ENCODE results near the gene NR1H2. TPM values are rescaled to one million over a fixed set of nuclear protein-coding genes. Genes with fewer than 3 reads are reported as not detected.

Gene NR1H2
- total and polyA plus RNA-seq, 8 donors = 47.4 to 241 (median 68.0) TPM

- H3K27me3 ChIP-seq = peaks cover 0 to 7% (median 0%) of the 10 kb centered on the region in 3 donors
- DNase-seq = peak; percentile 81 to 86
- no peaks in the 10 kb centered on the region for H3K9me3 ChIP-seq
- intact Hi-C loops (cut with DNase I; ENCODE audit: low total_unique reads) = no loop called here
- H3K36me3 ChIP-seq = no peaks in the 10 kb centered on the region
- 9 to 16% (median 13%) methylated on average over 42 to 54 of the region's 54 CpGs for WGBS, 5 donors
- H3K27ac ChIP-seq = peak overlapping the region; percentile 65 to 91 (median 81)
- peak overlapping the region; percentile 46 to 48 (median 47) for H3K4me3 ChIP-seq
- H3K4me1 ChIP-seq = peaks cover 0 to 21% (median 10%) of the 10 kb centered on the region in 4 donors
- peak in 1 of 3 donors; percentile 20 for TF ChIP-seq POLR2AphosphoS5 (IDR thresholded peaks at IDR 0.05)
- TF ChIP-seq EP300 (IDR thresholded peaks at IDR 0.05) = no peak
- TF ChIP-seq CTCF (IDR thresholded peaks at IDR 0.05) = peak in 6 of 7 experiments; percentile 18 to 96 (median 83)
Observed at GRCh38 chr19:50357178-50358100, 18.8 kb upstream of the NR1H2 start.

- Histone ChIP-seq H3K27me3 (peaks cover 0 to 7% (median 0%) of the 10 kb centered on the region in 3 donors), H3K36me3 (no peaks in the 10 kb centered on the region), H3K27ac (peak overlapping the region in 4 of 5 donors; percentile 81 to 91 (median 83)), H3K9me3 (no peaks in the 10 kb centered on the region), H3K4me3 (peak overlapping the region; percentile 46 to 48 (median 47)), H3K4me1 (peaks cover 0 to 21% (median 10%) of the 10 kb centered on the region in 4 donors)
- 34 to 49% (median 40%) methylated on average over 31 to 54 of the region's 54 CpGs for WGBS, 5 donors
- DNase-seq = peak; percentile 58 to 90
- intact Hi-C loops (cut with DNase I; ENCODE audit: low total_unique reads) = no loop called here
- TF ChIP-seq EP300 (IDR thresholded peaks at IDR 0.05) (no peak), POLR2AphosphoS5 (IDR thresholded peaks at IDR 0.05) (peak; percentile 14 to 71 (median 58)), POLR2A (IDR thresholded peaks at IDR 0.05) (peak in 1 of 4 donors; percentile 13), CTCF (IDR thresholded peaks at IDR 0.05) (no peak)
Observed at GRCh38 chr19:50358483-50359327, 17.6 kb upstream of the NR1H2 start.

GRCh38 chr19:50359328-50359818, 16.9 kb upstream of the NR1H2 start:
- no peak for TF ChIP-seq POLR2AphosphoS5 (IDR thresholded peaks at IDR 0.05)
- TF ChIP-seq EP300 (IDR thresholded peaks at IDR 0.05) = no peak
- no peak for TF ChIP-seq CTCF (IDR thresholded peaks at IDR 0.05)
- H3K9me3 ChIP-seq = no peaks in the 10 kb centered on the region
- H3K27me3 ChIP-seq = peaks cover 0 to 7% (median 0%) of the 10 kb centered on the region in 3 donors
- intact Hi-C loops (cut with DNase I; ENCODE audit: low total_unique reads) = no loop called here
- no peak overlapping the region for H3K27ac ChIP-seq
- no peak for DNase-seq
- H3K4me1 ChIP-seq = peaks cover 0 to 21% (median 10%) of the 10 kb centered on the region in 4 donors
- WGBS, 5 donors = 90 to 95% (median 92%) methylated on average over 7 to 11 of the region's 11 CpGs
- no peaks in the 10 kb centered on the region for H3K36me3 ChIP-seq
- peak overlapping the region in 1 of 4 donors; percentile 47 for H3K4me3 ChIP-seq
